Embryonic facial prominence (tissue), 1 donor: Measurements from ENCODE around the gene ADGRA1.
"Not testable (repeated sequence)": the region's sequence is repeated elsewhere in the genome, so short reads cannot be mapped to it uniquely, and the experiment has no call there.

ENCODE experiments used
- DNase-seq: peaks from one replicate; pipeline ENCODE4 v3.0.0-alpha.2; 2016; ENCODE audit errors: extremely low spot score

ADGRA1 gene, protein sequence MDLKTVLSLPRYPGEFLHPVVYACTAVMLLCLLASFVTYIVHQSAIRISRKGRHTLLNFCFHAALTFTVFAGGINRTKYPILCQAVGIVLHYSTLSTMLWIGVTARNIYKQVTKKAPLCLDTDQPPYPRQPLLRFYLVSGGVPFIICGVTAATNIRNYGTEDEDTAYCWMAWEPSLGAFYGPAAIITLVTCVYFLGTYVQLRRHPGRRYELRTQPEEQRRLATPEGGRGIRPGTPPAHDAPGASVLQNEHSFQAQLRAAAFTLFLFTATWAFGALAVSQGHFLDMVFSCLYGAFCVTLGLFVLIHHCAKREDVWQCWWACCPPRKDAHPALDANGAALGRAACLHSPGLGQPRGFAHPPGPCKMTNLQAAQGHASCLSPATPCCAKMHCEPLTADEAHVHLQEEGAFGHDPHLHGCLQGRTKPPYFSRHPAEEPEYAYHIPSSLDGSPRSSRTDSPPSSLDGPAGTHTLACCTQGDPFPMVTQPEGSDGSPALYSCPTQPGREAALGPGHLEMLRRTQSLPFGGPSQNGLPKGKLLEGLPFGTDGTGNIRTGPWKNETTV

DNA sequence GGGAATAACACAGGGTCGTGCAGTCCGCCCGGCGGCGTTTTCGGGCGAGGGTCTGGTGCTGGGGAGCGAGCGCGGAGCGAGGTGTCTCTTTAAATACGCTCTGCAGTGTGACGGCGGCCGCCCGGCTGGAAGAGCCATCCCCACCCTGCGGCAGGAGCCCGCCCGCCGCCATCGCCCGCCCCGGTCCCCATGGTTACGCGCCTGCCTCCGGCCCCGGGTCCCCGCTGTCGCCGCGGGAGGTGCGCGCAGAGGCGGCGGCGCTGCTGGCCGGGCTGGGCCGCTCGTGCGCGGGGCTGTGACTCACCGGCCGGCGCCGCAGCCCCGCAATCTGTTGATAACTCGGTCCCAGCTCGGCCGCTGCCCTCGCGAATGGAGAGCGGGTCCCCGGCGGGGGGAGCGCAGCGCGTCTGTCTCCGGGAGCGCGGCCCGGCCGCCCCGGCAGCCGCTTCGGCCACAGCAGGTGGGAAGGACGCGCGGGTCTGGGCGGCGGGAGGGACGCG lies at the start of gene ADGRA1:
ADGRA1 (plus strand) TSS at position 246 of the 500 bp plus-strand sequence. CDS start 986 bp downstream, outside the sequence.
- DNase-seq, result no peak

DNA sequence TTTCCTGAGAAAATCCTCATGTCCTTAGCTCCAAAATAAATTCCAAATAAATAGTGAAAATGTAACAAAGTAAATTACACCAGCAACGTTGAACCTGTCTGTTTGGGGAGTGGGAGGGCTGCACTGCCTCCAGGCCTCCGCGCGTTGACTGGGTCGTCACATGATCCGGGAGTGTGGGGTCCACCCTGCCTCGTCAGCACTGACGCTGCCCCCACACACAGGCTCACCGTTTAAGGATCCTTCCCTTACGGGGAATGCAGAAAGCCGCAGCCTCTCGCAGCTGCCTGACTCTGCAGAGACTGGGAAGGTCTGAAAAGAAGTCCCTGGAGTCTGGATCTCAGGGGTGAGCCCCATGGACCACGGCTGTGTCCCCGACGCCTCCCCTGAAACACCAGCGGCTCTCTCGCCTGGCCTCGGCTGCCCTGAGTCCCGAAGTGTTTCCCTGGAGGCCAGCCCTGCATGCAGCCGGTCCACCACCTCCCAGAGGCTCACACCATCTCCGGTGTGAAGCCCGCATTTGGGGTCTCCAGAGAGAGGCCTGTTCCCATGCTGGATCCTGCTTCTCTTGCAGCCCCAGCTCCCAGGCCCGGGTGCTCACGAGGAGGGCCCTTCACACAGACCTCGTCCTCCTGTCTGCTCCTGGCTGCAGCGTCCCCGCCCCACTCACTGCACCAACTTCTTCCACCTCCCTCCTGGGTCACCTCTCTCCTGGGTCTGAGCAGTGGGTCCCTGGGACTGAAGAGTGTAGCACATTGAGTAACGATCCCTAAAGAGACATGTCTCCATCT lies 49.5 kb upstream of the ADGRA1 start:
- DNase-seq, result no peak

DNA sequence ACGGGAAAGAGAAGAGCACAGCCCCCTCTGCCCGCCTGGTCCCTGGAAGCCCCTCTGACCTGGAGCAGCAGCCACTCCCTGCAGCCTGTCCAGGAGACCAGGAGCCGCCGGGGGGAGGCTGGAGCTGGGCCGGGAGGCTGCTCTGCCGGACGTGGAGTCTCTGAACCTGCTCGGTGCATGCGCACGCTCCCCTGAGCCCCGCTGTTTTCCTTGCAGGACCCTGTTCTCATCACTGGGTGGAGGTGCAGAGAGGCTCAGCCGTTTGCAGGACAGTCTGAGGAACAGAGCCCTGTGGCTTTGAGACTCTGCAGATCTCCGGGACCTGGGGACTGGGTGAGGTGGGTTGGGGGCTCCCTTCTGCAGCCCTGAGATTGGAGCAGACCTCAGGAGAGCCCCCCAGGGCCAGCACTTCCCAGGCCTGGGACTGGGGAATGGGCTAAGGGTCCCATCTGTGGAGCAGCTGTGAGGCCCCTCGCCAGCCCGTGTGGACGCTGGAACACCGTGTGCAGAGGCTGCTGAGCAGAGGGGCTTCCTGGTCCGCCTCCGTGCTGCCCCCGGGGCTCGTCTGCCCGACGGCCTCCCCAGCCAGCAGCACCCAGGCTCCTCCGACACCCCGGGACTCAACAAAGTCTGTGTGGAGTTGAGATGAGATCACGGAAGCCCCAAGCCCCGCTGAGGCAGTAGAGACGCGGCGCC lies 48.5 kb upstream of the ADGRA1 start:
- no peak for DNase-seq

DNA sequence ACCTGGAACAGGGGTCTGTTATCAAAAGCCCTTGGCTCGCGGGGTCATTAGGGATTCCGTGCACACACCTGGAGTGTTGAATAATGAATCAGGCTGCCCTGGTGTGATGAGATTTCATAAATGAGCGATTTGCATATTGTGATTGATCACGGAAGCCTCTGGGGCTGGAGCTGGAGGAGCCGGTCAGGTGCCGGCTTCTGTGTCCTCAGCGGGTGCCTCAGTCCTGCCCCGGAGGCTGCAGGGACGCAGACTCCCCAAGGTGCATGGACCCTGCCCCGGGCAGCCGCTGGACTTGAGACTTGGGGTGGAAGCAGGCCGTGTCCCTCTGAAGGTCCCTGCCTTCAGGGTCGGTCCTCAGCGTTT lies 47.9 kb upstream of the ADGRA1 start:
- no peak for DNase-seq

DNA sequence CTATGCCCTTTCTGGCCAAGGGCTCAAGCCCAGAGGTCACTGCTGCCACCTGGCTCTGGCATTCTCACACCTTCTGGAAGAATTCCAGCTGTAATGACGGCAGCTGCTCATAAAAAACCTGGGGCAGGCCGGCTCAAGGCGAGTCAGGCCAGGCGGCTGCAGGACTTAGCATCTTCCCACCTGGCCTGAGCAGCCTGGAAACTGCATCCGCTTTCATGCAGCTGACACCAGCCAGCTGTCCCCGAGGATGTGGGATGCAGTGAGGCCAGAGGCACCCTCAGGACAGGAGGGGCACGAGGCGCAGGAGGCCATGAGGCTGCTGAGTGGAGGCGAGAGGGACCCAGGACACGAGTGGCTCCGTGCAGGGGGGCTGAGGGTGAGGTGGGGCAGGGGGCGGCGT lies 47.5 kb upstream of the ADGRA1 start:
- DNase-seq, result no peak

DNA sequence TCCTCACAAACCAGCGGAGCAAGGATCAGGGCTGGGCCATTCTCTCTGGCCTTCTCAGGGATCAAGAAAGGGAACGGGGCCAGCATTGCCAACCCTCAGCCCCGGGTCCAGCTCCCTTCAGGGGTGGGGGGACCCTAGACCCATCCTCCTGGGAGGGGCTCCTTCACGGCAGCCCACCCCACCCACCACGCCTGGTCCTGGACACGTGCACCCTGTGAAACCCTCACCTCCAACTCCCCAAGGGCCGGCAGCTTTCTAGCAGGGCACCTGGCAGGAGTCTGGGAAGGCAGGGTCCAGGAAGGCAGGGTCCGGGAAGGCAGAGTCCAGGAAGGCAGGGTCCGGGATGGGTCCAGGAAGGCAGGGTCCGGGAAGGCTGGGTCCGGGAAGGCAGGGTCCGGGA lies 46.6 kb upstream of the ADGRA1 start:
- no peak for DNase-seq

DNA sequence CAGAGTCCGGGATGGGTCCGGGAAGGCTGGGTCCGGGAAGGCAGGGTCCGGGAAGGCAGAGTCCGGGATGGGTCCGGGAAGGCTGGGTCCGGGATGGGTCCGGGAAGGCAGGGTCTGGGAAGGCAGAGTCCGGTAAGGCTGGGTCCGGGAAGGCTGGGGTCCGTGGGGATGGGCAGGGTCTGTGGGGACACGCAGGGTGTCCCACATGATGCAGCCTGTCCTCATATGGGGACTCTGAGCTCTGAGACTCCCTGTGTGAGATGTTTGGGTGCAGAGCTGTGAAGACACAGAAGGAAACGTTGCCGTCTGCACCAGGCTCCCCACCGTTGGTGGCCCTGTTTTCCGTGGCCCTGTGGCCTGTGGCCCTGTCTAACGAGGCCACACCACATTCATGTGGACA lies 45.7 kb upstream of the ADGRA1 start:
- no peak for DNase-seq

DNA sequence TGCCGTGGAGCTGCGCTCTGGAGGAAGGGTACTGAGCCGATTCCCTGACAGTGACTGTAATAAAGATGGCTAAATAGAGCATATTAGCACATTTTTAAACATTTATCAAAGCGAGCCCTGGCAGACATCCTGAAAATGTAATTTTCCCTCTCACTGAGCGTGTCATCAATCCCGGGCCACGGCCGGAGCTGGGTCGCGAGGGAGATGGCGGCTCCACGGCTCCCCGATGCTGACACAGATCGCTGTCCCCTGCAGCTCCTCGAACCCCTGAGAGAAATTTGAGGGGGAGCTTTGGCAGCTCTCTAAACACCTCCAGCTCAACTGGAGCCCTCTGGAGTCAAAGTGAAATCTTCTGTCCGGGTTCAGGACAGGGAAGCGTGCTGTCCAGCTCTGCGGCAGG lies 44.9 kb upstream of the ADGRA1 start:
- no peak for DNase-seq

DNA sequence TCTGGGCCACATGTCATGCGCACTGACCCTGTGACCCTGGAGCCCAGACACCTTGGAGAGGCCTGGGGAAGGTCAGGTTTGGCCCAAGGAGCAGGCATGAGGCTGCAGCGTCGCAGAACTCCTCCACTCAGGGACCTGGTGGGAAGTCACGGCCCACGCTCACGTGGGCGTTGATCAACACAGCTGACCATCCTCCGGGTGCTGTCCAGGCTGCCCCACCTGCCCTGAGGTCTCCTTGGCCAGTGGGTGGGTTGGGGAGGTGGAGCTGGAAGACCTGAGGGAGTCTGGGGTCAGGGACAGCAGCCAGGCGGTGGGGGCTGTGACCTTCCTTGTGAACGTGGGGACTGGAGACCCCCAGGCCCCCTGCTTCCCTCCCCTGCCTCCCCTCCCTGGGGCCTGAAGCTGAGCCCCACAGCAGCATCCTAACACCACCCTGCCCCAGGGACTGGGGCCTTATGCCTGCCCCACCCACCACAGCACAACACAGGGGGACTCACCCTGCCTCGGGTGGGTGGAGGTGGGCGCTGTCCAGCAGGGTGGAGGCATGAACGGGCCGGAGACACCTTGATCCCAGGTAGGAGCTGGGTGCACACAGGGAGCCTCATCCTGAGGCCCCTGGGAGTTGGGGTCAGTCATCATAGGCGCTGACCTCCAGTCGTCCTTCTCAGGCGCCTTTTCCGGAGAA lies 44.0 kb upstream of the ADGRA1 start:
- DNase-seq, result no peak

DNA sequence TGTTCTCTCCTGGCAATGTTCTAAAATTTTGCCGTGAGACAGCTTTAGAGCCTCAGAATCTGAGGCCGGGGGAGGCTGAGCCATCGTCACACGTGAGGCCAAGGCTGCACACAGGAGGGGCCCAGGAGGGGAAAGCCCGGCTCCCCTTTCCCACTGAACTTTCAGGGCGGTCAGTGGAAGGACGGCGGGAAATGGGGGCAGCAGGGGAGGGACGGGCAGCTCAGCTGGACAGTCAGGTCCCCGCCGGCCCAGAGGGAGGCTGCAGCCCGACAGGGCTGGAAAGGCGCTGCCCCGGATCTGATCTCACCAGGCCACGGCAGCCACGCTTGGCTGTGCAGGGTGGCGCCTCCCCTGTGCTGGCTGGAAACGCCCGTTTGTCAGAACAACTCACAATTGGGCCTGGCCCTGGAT lies 43.3 kb upstream of the ADGRA1 start:
- no peak for DNase-seq

DNA sequence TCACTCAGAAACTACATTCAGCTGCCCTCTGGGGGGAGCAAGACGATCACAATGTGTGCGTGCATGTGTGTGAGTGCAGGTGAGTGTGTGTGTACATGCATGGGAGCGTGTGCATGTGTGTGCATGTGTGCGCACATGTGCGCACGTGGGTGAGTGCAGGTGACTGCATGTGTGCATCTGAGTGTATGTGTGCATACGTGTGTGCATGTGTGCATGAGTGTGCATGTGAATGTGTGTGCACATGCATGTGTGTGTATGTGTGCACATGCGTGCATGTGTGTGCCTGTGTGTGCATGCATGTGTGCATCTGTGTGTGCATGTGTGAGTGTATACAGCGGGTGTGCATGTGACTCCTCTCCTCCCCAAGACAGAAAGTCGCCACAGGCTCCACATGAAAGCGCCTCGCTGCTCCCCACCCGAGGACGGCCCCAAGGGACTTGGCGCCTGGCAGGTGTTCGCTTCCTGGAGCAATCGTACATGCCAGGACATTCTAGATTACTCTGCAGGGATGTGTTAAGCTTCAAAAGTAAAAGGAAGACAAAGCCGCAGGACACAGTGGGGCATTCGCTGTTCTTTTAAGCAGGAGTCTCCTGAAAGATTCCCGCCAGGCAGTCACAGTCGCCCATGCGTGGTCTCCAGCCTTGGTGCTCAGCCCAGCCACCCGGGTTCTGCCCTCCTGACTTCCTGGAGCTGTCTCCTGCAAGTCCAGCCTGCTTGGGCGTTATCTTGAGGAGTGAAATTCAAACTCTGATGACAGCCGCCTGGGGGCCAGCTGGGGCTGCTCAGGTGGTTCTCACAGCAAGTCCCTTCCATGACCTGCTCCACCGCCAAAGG lies 42.0 kb upstream of the ADGRA1 start:
- DNase-seq, result no peak

DNA sequence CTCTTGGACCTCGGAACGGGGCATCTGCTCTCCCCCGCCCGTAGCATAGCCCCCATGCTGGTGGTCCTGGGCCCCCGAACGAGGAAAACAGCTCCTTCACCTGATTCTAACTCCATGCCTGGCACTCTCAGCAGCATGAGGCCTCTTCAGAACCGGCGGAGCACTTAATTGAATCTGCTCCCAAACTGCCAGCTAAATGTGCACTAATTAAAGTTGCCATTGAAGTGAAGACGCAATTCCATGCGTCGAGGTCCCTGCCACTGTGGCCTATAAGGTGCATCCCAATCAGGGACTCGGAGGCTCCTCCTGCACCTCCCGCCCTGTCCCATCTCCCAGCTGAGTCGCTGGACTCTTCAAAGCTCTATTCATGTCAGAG lies 41.3 kb upstream of the ADGRA1 start:
- DNase-seq, result no peak

DNA sequence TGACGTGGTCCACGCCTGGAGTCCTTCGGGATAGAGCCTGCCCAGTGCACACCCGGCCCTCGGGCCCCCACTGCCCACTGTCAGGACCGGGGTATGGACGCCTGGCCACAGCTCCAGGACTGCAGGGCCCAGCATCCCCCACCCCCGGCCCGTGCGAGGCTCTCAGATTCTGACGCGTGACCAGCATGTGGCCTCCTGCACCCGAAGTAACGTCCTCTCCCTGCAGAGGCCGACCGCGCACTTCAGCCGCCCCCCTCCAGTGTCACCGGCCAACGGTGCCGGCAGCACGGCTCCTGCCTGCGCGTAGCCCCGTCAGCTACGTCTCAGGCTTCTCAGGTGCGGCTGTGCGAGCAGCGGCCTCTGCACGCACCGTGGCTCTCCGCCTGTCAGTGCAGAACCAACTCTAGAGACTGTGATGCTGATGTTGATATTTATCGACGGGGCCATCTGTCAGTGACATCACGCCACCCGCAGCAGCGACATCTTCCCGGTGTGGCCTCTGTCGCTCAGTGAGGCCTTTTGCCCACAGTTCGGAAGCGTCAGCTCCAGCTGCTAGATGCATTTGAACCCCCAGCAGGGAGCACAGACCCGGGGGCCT lies 40.1 kb upstream of the ADGRA1 start:
- no peak for DNase-seq

DNA sequence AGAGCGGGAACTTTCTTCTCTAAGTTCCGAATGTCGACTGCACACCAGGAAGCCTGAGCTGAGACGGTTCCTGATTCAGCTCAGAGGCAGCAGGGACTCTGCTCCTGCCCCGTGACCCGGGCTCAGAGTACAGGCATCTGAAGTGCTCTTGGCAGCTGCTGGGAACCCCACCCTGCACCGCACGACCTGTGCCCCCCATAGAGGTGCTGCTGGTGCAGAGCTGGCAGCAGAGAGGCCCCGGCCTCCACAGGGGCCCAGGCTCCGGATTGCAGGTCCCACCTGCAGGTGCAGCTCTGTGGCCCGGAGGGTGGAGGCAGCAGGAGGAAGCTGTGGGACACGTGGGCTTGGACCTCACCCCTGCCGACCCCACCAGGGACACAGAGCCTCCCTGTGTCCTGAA lies 39.5 kb upstream of the ADGRA1 start:
- DNase-seq, result no peak

DNA sequence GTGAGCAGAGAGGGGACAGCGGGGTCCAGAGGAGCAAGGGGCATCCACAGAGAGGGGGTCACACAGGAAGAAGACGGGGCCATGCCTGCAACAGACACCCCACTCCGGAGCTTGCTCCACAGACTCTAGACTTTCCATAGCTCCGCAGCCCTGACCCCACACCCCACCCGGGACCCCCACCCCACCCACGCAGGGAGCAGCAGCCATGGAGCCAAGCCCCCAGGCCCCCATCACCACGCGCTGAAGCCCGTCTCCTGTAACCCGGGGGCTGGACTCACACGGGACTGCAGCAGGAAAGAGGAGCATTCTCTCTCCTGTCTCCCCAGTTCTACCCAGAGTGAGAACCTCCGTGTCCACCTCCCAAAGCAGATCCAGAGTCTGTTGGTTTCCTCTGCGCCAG lies 38.8 kb upstream of the ADGRA1 start:
- no peak for DNase-seq

DNA sequence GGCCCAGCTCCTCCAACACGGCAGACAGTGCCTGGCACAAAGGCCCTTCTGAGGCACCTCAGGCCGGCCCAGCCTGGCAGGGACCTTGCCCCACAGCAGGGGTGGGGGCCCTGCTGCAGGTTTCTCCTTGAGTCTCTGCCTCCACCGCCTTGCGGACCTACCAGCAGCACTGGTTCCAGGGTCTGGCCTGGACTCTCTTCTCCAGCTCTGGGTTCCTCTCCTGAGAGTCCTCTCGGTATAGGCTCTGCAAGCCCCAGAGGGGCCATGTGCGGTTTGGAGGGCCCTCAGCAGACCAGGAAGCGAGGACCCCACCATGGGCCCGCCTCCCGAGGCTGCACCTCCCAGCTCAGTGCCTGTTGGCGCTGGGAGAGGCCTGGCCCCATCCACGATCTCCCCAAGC lies 38.1 kb upstream of the ADGRA1 start:
- DNase-seq, result no peak

DNA sequence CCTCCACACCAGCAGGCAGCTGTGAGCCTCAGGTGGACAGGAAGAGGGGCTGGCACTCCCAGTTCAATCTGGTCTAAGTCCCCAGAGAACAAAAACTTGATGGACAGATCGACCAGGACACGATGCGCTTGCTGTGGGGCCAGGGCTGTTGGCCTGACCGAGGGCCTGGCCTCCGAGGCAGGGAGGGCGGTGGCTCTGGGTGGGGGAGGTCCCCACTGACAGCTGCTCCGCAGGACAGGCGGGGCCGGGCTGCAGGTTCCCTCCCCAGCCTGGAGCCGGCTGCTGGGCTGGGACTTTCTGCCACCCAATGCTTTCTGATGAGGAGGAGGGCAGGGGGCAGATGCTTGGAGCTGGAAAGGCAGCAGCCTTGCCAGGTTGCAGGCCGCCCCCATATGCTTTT lies 37.4 kb upstream of the ADGRA1 start:
- DNase-seq, result no peak

DNA sequence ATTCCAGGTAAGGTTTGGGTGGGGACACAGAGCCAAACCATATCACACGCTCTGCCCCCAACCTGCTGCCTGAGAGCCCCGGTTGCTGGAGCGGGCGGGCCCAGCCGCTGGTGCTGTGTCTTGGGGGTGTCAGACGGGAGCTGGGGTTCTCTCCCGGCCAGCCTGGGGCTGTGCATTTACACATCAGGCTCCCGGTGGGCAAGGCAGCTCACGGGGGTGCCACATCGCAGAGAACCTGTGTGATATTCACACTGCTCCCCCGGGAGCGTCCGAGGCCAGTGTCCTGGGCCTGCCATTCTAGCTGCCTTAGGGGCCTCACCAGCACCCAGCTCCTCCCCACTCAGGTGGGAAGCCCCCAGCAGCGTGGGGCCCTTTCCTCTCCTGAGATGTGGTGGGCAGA lies 35.6 kb upstream of the ADGRA1 start:
- no peak for DNase-seq

DNA sequence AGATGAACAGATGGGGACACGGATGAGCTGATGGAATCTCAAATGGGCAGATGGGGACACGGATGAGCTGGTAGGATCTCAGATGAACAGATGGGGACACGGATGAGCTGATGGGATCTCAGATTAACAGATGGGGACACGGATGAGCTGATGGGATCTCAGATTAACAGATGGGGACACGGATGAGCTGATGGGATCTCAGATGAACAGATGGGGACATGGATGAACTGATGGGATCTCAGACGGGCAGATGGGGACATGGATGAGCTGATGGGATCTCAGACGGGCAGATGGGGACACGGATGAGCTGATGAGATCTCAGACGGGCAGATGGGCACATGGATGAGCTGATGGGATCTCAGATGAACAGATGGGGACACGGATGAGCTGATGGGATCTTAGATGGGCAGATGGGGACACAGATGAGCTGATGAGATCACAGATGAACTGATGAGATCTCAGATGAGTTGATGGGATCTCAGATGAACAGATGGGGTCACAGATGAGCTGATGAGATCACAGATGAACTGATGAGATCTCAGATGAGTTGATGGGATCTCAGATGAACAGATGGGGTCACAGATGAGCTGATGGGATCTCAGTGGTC lies 34.1 kb upstream of the ADGRA1 start:
- DNase-seq, result not testable (repeated sequence)

DNA sequence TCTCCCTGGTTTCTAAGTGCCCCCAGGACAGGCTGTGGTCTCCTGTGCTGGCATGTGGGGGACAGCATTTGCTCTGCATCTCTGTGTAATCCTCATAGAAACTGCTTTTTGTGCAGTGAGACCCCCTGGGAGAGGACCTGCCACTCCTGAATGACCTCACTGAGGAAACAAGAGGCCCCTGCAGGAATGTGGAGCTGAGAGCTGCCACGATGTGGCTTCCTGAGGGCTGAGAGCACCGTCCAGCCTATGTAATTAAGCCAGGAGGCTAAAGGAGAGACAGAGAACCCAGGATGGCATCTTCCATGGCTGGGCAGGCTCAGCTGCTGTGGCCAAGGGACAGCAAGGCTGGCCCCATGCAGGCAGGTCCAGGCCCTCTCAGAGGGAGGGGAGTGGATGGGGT lies 32.3 kb upstream of the ADGRA1 start:
- no peak for DNase-seq
